Measurements from ENCODE around the gene GEN1.
"Not testable (repeated sequence)": the region's sequence is repeated elsewhere in the genome, so short reads cannot be mapped to it uniquely, and the experiment has no call there.

The GEN1 gene

GRCh38 chr2:17799301-17800120 is 45.6 kb downstream of the GEN1 start:
- no peak for DNase-seq

- no peak for DNase-seq
These were observed 46.3 kb downstream of the GEN1 start for GRCh38 chr2:17800219-17800618.

GRCh38 chr2:17800693-17801458 is 46.9 kb downstream of the GEN1 start:
- DNase-seq = no peak

- DNase-seq = no peak
These were observed 49.6 kb downstream of the GEN1 start for GRCh38 chr2:17803497-17803896.

- peak in 1 of 2 donors; percentile 41 for DNase-seq
These were observed 50.4 kb downstream of the GEN1 start for GRCh38 chr2:17804358-17804757.

GRCh38 chr2:17805166-17805565 is 51.2 kb downstream of the GEN1 start:
- DNase-seq = no peak

GRCh38 chr2:17805717-17806363 is 51.9 kb downstream of the GEN1 start:
- DNase-seq = no peak

- DNase-seq = peak in 1 of 2 donors; percentile 73
These were observed 59.2 kb downstream of the GEN1 start for GRCh38 chr2:17813010-17813741.

GRCh38 chr2:17813742-17814473 is 60.0 kb downstream of the GEN1 start:
- peak in 1 of 2 donors; percentile 85 for DNase-seq

- no peak for DNase-seq
These were observed 60.7 kb downstream of the GEN1 start for GRCh38 chr2:17814601-17815000.

GRCh38 chr2:17815468-17816184 is 61.7 kb downstream of the GEN1 start:
- DNase-seq = no peak

GRCh38 chr2:17816396-17817245 is 62.7 kb downstream of the GEN1 start, which contains the start of gene MSGN1:
TSS of gene MSGN1 (plus strand) at chr2:17816460. CDS start at chr2:17816519, 59 bp downstream.
- no peak for DNase-seq

GRCh38 chr2:17818235-17818815 is 64.4 kb downstream of the GEN1 start:
- no peak for DNase-seq

GRCh38 chr2:17821080-17821479 is 67.1 kb downstream of the GEN1 start:
- no peak for DNase-seq

- DNase-seq = no peak
These were observed 67.9 kb downstream of the GEN1 start for GRCh38 chr2:17821535-17822444.

- DNase-seq = no peak
These were observed 68.6 kb downstream of the GEN1 start for GRCh38 chr2:17822445-17823117.

GRCh38 chr2:17823646-17824045 is 69.7 kb downstream of the GEN1 start:
- not testable (repeated sequence) for DNase-seq

GRCh38 chr2:17827316-17827715 is 73.4 kb downstream of the GEN1 start:
- no peak for DNase-seq
